Measurements from ENCODE around the gene LRRC75A.
A peak's percentile ranks its signal among the peaks of the same experiment; 100 is the strongest.
"Not testable (repeated sequence)": the region's sequence is repeated elsewhere in the genome, so short reads cannot be mapped to it uniquely, and the experiment has no call there.

Gene LRRC75A

DNA sequence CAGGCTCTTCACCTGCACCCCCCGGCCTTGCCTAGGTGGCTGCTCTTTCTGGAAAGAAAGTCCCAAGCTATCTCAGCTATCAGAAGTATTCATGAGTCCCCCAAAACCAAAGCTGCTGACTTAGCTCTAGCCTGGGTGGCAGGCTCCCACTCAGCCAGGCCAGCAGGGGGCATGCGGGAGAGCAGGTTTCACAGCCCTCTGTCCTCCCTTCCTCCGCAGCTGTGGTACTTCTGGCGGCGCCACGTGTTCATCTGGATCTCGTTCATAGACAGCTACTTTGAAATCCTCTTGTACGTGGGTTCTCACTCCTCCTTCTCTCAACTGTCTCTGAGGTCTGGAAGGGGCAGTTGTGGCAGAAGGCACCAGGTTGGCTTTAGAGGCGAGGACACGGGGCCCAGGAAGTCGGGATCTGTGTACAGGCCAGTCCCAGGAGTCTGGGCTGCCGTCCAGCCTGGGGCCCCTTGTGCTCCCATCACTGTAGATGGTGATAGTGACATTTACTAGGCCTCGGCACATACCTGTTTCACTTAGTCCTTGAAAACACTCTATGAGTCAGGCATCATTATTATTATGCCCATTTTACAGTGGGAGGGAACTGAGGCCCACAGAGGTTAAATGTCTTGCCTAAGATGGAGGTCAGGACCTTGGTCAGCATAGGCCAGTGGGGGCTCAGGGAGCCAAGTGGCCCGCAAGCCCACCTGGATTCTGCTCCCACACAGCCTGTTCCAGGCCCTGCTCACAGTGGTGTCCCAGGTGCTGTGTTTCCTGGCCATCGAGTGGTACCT lies 63.7 kb downstream of the LRRC75A start:
- DNase-seq, result no peak

- DNase-seq, result no peak
These were observed 65.0 kb downstream of the LRRC75A start for GRCh38 chr17:16427020-16427419.

- DNase-seq, result no peak
These were observed 66.0 kb downstream of the LRRC75A start for GRCh38 chr17:16425698-16426659.

GRCh38 chr17:16425202-16425601 lies 66.8 kb downstream of the LRRC75A start:
- no peak for DNase-seq

DNA sequence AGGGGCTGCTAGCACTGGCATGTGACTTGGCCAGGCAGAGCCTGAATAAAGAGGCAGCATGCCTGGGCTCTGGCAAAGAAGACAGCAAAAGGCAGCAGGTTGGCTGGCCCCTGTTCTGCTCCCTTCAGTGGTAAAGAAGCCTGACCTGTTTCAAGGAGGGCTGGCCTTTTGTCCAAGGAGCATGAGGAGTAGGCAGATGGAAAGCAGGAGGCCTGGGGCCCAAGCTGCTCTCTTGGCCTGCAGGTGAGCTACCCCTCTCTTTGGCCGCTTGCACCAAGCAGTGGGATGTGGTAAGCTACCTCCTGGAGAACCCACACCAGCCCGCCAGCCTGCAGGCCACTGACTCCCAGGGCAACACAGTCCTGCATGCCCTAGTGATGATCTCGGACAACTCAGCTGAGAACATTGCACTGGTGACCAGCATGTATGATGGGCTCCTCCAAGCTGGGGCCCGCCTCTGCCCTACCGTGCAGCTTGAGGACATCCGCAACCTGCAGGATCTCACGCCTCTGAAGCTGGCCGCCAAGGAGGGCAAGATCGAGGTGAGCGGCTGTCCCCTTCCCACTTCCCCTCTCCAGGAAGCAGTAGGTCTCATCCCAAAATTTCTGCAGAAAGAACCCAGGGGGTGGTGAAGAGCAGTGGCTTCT lies 68.6 kb downstream of the LRRC75A start:
- DNase-seq, result no peak

DNA sequence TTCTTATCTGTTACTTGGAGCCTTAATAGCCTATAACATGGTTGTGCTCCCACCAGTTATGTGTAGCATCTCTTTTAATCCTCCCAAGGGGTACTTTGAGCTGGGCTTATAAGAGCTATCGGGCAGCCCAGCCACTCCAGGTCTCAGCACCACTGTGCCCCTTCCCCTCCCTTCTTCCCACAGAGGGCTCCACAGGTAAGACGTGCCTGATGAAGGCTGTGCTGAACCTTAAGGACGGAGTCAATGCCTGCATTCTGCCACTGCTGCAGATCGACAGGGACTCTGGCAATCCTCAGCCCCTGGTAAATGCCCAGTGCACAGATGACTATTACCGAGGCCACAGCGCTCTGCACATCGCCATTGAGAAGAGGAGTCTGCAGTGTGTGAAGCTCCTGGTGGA lies 69.6 kb downstream of the LRRC75A start:
- no peak for DNase-seq

DNA sequence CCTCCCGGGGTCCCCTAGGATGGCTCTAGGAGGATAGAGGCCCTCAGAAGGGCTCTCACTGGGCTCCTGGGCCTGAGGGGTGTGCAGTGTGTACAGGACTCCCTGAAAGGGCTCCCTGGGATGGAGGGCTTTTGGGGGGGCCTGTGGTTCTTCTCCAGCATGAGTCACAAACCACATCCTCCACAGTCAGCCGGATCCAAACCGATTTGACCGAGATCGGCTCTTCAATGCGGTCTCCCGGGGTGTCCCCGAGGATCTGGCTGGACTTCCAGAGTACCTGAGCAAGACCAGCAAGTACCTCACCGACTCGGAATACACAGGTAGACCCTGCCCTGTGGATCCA lies 72.1 kb downstream of the LRRC75A start:
- no peak for DNase-seq

- peak; percentile 91 for DNase-seq
These were observed 72.7 kb downstream of the LRRC75A start for GRCh38 chr17:16419074-16419928.

DNA sequence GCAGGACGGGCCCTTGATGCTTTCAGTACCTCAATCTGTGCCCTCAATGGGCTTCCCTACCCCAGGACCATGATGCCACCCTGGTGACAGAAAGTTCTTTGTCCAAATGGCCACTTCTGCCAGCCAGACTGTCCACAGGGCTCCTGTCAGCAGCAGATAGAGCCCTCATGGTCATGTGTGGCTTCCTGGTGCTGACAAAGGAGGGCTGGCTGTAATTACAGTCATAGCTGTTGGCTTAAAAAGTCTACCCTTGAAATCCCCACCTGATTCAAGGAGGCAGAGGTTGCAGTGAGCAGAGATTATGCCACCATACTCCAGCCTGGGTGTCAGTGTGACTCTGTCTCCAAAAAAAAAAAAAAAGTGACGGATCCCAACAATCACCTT lies 73.3 kb downstream of the LRRC75A start:
- no peak for DNase-seq

GRCh38 chr17:16417896-16418684 lies 73.9 kb downstream of the LRRC75A start:
- DNase-seq, result peak; percentile 38

DNA sequence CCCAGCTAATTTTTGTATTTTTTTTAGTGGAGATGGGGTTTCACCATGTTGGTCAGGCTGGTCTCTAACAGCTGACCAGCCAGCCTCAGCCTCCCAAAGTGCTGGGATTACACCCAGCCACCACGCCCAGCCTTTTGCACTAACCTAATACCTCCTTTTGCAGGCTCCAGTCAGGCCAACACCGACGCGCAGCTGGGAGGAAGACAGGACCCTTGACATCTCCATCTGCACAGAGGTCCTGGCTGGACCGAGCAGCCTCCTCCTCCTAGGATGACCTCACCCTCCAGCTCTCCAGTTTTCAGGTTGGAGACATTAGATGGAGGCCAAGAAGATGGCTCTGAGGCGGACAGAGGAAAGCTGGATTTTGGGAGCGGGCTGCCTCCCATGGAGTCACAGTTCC lies 74.6 kb downstream of the LRRC75A start:
- DNase-seq, result no peak

DNA sequence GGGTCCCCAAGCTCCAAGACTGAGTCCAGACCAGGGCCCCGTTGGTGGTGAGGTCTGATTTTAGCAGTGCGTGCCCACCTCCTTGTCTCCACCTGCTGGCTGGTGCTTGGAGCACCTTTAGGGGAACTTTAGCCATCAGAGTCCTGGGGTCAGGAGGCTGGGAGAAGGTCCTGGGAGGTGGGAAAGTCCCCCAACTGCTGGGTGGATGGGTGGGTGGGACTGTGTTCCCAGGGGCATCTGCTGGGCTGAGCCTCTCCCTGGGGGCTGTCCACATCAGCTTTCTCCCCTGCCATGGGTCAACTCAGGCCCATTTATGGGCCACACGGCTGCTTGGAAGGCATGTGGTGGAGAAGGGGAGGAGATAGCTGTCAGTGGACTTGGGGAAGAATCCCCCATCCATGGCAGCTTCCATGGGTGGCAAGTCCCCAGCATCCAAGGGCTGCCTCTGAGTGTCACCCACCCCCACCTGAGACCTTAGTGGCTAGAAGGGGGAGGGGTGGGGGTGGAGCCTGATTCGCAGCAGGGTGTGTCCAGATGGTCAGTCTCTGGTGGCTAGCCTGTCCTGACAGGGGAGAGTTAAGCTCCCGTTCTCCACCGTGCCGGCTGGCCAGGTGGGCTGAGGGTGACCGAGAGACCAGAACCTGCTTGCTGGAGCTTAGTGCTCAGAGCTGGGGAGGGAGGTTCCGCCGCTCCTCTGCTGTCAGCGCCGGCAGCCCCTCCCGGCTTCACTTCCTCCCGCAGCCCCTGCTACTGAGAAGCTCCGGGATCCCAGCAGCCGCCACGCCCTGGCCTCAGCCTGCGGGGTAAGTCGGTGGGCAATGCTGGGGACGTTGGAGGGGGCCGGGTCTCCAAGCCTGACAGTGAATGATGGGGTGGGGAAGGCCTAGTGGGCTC lies 76.7 kb downstream of the LRRC75A start, which contains the start of gene TRPV2:
Gene TRPV2 (plus strand): TSS at position 541 of the 894 bp plus-strand sequence. CDS start 2,098 bp downstream, outside the sequence.
- no peak for DNase-seq

- DNase-seq, result peak; percentile 22
These were observed 83.9 kb downstream of the LRRC75A start for GRCh38 chr17:16407911-16408588.

- DNase-seq, result no peak
These were observed 85.0 kb downstream of the LRRC75A start for GRCh38 chr17:16406742-16407674.

GRCh38 chr17:16403847-16404246 lies 88.1 kb downstream of the LRRC75A start:
- DNase-seq, result not testable (repeated sequence)

DNA sequence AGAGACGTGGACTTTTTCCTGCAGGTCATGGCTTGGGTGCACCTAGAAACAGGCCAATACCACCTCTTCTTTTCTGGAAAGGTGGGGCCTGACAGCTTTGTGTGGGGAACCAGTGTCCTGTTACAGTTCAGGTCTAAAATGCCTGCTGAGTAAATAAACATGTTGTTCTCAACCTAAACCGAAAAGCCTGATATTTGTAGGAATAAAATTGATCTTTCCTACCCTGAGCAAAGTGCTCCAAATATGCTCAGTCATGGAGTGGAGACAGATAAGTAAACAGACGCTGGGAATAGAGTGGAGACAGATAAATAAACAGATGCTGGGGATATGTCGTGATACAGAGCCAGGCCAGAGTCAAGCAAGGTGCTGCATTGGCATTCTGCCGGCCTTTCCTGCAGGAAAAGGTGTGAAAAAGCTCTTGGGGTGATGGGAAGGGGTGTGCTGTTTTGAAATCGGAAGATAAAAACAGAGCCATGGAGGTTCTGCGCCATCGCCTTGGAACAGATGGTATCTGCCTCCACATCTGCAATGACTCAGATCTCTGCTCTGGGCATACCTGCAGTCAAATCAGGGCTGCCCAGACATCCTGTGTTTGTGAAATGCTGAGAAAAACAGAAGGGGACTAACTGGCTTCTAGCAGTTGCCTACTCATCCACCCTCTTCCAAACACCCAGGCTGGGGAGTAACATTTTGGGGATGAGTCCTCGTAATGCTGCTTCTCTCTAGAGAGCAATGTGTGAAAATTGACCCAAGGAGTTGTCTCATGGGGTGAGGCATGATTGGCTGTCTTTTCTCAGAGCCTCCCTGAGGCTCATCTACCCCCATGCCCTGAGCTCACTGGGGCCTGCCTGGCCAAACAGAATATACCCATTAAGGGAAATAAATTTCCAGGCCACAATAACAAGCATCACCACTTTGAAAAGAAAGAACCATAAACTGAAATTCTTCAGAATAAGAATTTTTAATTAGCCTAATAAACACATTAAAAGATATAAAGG lies 93.4 kb downstream of the LRRC75A start:
- DNase-seq, result peak; percentile 44

- DNase-seq, result not testable (repeated sequence)
These were observed 95.3 kb downstream of the LRRC75A start for GRCh38 chr17:16396693-16397092.

Measured in kidney glomerular epithelial cell (primary cell).